GM12878 (cell line): ENCODE results near the gene STAT3. TPM values are rescaled to one million over a fixed set of nuclear protein-coding genes. Genes with fewer than 3 reads are reported as not detected.

Source experiments
- ATAC-seq: fragments of 200-7000 bp; cut with Tn5 transposase; 3 replicates; pipeline ENCODE4 v1.9.1; 2020; ENCODE audit warnings: mild to moderate bottlenecking, moderate library complexity
- BruUV-seq: library from RNA; stranded (reverse); fragments of 400-500 nt; replicated peaks from 2 replicates; lab custom pipeline; 2021; lab: Mats Ljungman, UMichigan
- CTCF ChIA-PET: fragments of 300-600 bp; sonication (Branson Sonifier 250); formaldehyde crosslinking; extraction: SDS; loops from one replicate; lab custom pipeline; 2021; ENCODE audit warnings: inconsistent platforms; lab: Yijun Ruan, JAX
- POLR2A ChIA-PET: fragments of 350-600 bp; formaldehyde crosslinking; extraction: SDS; loops from one replicate; lab custom pipeline; 2021; ENCODE audit warnings: inconsistent platforms; lab: Charles Lee
- RAD21 ChIA-PET: fragments of 300-600 bp; sonication (Branson Sonifier 250); formaldehyde crosslinking; loops from one replicate; lab custom pipeline; 2023; ENCODE audit warnings: antibody characterized with exemption; ENCODE audit not compliant: unreplicated experiment; lab: Charles Lee
- SMC1A ChIA-PET: fragments of 300-600 bp; sonication (Branson Sonifier 250); formaldehyde crosslinking; loops from one replicate; lab custom pipeline; 2023; ENCODE audit not compliant: unreplicated experiment, uncharacterized antibody; lab: Charles Lee
- DNase-seq: peaks from one replicate; pipeline ENCODE4 v3.0.0-alpha.2; 2011; ENCODE audit warnings: low read depth, low spot score
- FAIRE-seq: peaks from 3 replicates; lab custom pipeline; 2011; peaks lifted over from hg19 to GRCh38; lab: Jason Lieb, UNC
- H2AFZ ChIP-seq: 2 replicates; pipeline ENCODE4 v1.6.0; 2011; ENCODE audit warnings: low read depth, low read length, control low read depth; ENCODE audit not compliant: control insufficient read depth
- H3K27ac ChIP-seq: 2 replicates; pipeline ENCODE4 v1.5.1; 2011; ENCODE audit warnings: control low read depth; ENCODE audit not compliant: control insufficient read depth, insufficient read depth
- H3K27me3 ChIP-seq, 2 experiments: replicated peaks in 1 of 2; 2 replicates each; pipeline versions ENCODE4 v1.6.0 to v1.6.1; 2011; ENCODE audit warnings: low read length in 1 of 2; ENCODE audit not compliant: control insufficient read depth in 2 of 2, insufficient read depth in 2 of 2
- H3K36me3 ChIP-seq, 2 experiments: 2 replicates each; pipeline ENCODE4 v1.5.1; 2011; ENCODE audit warnings: low read length in 1 of 2; ENCODE audit not compliant: control insufficient read depth in 2 of 2, insufficient read depth in 2 of 2
- H3K4me1 ChIP-seq: 2 replicates; pipeline ENCODE4 v1.6.1; 2011; ENCODE audit warnings: mild to moderate bottlenecking, low read length, moderate library complexity, mixed read lengths; ENCODE audit not compliant: control insufficient read depth, insufficient read depth
- H3K4me2 ChIP-seq: 2 replicates; pipeline ENCODE4 v1.6.0; 2011; ENCODE audit warnings: control low read depth; ENCODE audit not compliant: control insufficient read depth, insufficient read depth
- H3K4me3 ChIP-seq: fragments of 200-600 bp; sonication (generic); 2 replicates; pipeline ENCODE4 v1.5.1; 2016
- H3K79me2 ChIP-seq: 2 replicates; pipeline ENCODE4 v1.6.0; 2011; ENCODE audit warnings: low read length; ENCODE audit not compliant: control insufficient read depth, insufficient read depth
- H3K9ac ChIP-seq: 2 replicates; pipeline ENCODE4 v1.8.0; 2011; ENCODE audit warnings: low read length, control low read depth, mixed read lengths; ENCODE audit not compliant: control insufficient read depth, insufficient read depth
- H3K9me3 ChIP-seq: replicated peaks from 3 replicates; pipeline ENCODE4 v1.5.1; 2011; ENCODE audit warnings: mild to moderate bottlenecking, low read length; ENCODE audit not compliant: control insufficient read depth, insufficient read depth
- H4K20me1 ChIP-seq: 2 replicates; pipeline ENCODE4 v1.6.0; 2011; ENCODE audit not compliant: control insufficient read depth, insufficient read depth
- ASH2L ChIP-seq: fragments of 300-600, 200-600 bp; sonication (generic); IDR thresholded peaks from 2 replicates; pipeline ENCODE4 v1.6.1; 2017; ENCODE audit warnings: low read depth, mild to moderate bottlenecking, borderline replicate concordance
- ATF7 ChIP-seq: fragments of 450-650 bp; IDR thresholded peaks from 2 replicates; pipeline ENCODE4 v1.6.1; 2016; ENCODE audit warnings: low read depth, mild to moderate bottlenecking
- BCL11A ChIP-seq: IDR thresholded peaks from 2 replicates; pipeline ENCODE4 v1.6.1; 2011; ENCODE audit warnings: low read depth, low read length
- E2F4 ChIP-seq: IDR thresholded peaks from 2 replicates; pipeline ENCODE4 v1.6.1; 2012; ENCODE audit warnings: low read depth, low read length, improper control_type of control experiment
- EGR1 ChIP-seq, 2 experiments: IDR thresholded peaks; 1 replicate in 1 of 2; 2 replicates in 1 of 2; pipeline ENCODE4 v1.6.1; 2011 to 2012; ENCODE audit warnings: low read depth in 2 of 2, low read length in 2 of 2, borderline replicate concordance in 1 of 2, mild to moderate bottlenecking in 1 of 2, moderate library complexity in 1 of 2
- HDAC2 ChIP-seq: fragments of 200-600 bp; sonication (generic); IDR thresholded peaks from 2 replicates; pipeline ENCODE4 v1.6.1; 2017
- KDM1A ChIP-seq: fragments of 200-600 bp; sonication (generic); IDR thresholded peaks from 2 replicates; pipeline ENCODE4 v1.6.1; 2016; ENCODE audit warnings: borderline replicate concordance
- POLR2AphosphoS2 ChIP-seq: IDR thresholded peaks from 2 replicates; pipeline ENCODE4 v1.6.1; 2011; ENCODE audit warnings: low read depth, mild to moderate bottlenecking, low read length, improper control_type of control experiment, moderate library complexity
- RELA ChIP-seq: fragments of 450-650 bp; IDR thresholded peaks from 2 replicates; pipeline ENCODE4 v1.8.0; 2014; ENCODE audit warnings: borderline replicate concordance; ENCODE audit not compliant: partially characterized antibody
- SREBF2 ChIP-seq: IDR thresholded peaks from 2 replicates; pipeline ENCODE4 v1.6.1; 2012; ENCODE audit warnings: mild to moderate bottlenecking, low read length
- SUPT20H ChIP-seq: IDR thresholded peaks from 2 replicates; pipeline ENCODE4 v1.6.1; 2011; ENCODE audit warnings: low read depth, mild to moderate bottlenecking, low read length, moderate library complexity, borderline replicate concordance; ENCODE audit not compliant: control insufficient read depth
- TCF12 ChIP-seq: IDR thresholded peaks from 2 replicates; pipeline ENCODE4 v1.6.1; 2011; ENCODE audit warnings: low read depth, mild to moderate bottlenecking, low read length
- WRNIP1 ChIP-seq: IDR thresholded peaks from 2 replicates; pipeline ENCODE4 v1.6.1; 2011; ENCODE audit warnings: low read depth, low read length, improper control_type of control experiment, borderline replicate concordance
- ZBED1 ChIP-seq: IDR thresholded peaks from 2 replicates; pipeline ENCODE4 v1.6.1; 2016; ENCODE audit warnings: borderline replicate concordance
- ZZZ3 ChIP-seq: IDR thresholded peaks from 2 replicates; pipeline ENCODE4 v1.6.1; 2011; ENCODE audit warnings: low read depth; ENCODE audit not compliant: control insufficient read depth, insufficient read length
- WGBS: methylation state at CpG from one replicate; pipeline ENCODE4 v1.1.6; 2016; ENCODE audit warnings: low lambda C conversion rate; ENCODE audit not compliant: insufficient replicate concordance, insufficient coverage; ENCODE audit errors: missing lambda C conversion rate; 5-methylcytosine and 5-hydroxymethylcytosine counted together
- in situ Hi-C: fragments of 300-500 bp; cut with MboI; formaldehyde crosslinking; loops from 9 replicates; pipeline ENCODE4 v1.14.3; 2018; ENCODE audit warnings: mixed read lengths
- intact Hi-C: fragments of 100-400 bp; cut with micrococcal nuclease; formaldehyde crosslinking; loops from one replicate; pipeline ENCODE4 v1.14.2; 2022; ENCODE audit not compliant: unreplicated experiment
- polyA plus RNA-seq, 11 experiments: library from polyadenylated mRNA; depleted of rRNA in 4 of 11; unstranded in 6 of 11; stranded (reverse) in 5 of 11; fragments of >200 nt; fragmentation: Nextera tagmentation in 4 of 11; fragmentation: Illumina TruSeq in 1 of 11; extraction: Ambion mirVana in 4 of 11; extraction: Trizol in 1 of 11; gene quantifications; 1 replicate in 1 of 11; 2 replicates in 10 of 11; pipeline versions ENCODE4 v1.2.1 to v1.2.3, GENCODE V29; 2011 to 2016; ENCODE audit warnings: inconsistent platforms in 2 of 11, missing spikeins in 2 of 11, low read depth in 1 of 11
- total RNA-seq, 4 experiments: library from RNA; depleted of rRNA in 3 of 4; stranded (reverse); fragments of >200 nt in 3 of 4; fragmentation: Illumina TruSeq in 1 of 4; extraction: Trizol in 1 of 4; gene quantifications; 2 replicates each; pipeline versions ENCODE4 v1.2.1 to v1.2.3, GENCODE V29; 2013 to 2021
- TF ChIP-seq, protein P1 (sequence below): IDR thresholded peaks from 2 replicates; pipeline ENCODE4 v1.6.1; 2012; ENCODE audit warnings: mild to moderate bottlenecking, low read depth, low read length
- TF ChIP-seq, protein P2 (sequence below): fragments of 450-650 bp; IDR thresholded peaks from 2 replicates; pipeline ENCODE4 v1.6.1; 2016; ENCODE audit warnings: mild to moderate bottlenecking

The STAT3 gene
- total and polyA plus RNA-seq, 10 of the 15 experiments (the other 5 are each of a cell fraction or from before 2014, with no cell fraction given), result 18.4 to 96.4 (median 60.9) TPM

DNA sequence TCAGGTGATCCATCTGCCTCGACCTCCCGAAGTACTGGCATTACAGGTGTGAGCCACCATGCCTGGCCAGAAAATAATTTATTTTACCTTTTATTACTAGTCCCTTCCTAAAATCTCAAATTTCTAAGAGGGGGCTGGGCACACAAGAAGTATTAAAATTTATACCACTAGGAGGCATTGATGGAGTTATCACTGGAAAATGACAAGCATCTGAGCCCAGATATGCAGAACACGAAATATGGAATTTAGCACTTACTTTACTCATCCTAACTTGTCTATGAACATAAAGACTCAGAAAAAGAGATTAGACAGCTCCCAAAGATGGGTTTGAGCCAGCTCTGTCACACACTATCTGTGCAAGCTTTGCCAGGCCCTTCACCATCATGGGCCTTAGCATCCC is 53.6 kb downstream of the STAT3 start:
- RAD21 ChIA-PET, result interaction anchor here (1.0 to 2.3 kb wide), 3 partner anchors 54 to 73 kb away, joined by 3 to 15 read pairs (median 5); partner anchors contain the start of gene STAT3
- 99% methylated on average over 3 of the region's 3 CpGs for WGBS
- Histone ChIP-seq H3K79me2 (peaks cover 4% of the 10 kb centered on the region; the same call in 1 of the 2 replicates), H3K36me3 (peaks cover 17 to 36% of the 10 kb centered on the region in 2 experiments; a peak in 3 of 4 replicates), H3K4me1 (peaks cover 40% of the 10 kb centered on the region), H3K27me3 (no peaks in the 10 kb centered on the region), H3K9me3 (no peaks in the 10 kb centered on the region), H3K4me3 (no peak overlapping the region), H3K4me2 (no peak overlapping the region)
- intact Hi-C loops (loop anchor here (5.0 kb wide), 1 partner anchor 53 kb away; the partner anchor contains the start of gene STAT3), in situ Hi-C loops (no loop called here)
- POLR2A ChIA-PET, result interaction anchor here (0.6 kb wide), 2 partner anchors 40 to 120 kb away, joined by 3 to 5 read pairs; no protein-coding TSS in a partner anchor
- ATAC-seq, result no peak
- TF ChIP-seq ZZZ3 (no peak), BCL11A (no peak), E2F4 (no peak), SUPT20H (no peak), ZBED1 (no peak), TCF12 (no peak), ATF7 (no peak), SREBF2 (no peak), EGR1 (IDR thresholded peaks at IDR 0.05; ENCODE audit: borderline replicate concordance in 1 of 2, low read depth in 2 of 2, low read length in 2 of 2) (no peak), HDAC2 (no peak), POLR2AphosphoS2 (no peak), RELA (no peak), WRNIP1 (no peak), ASH2L (no peak), KDM1A (no peak)
- TF ChIP-seq, protein P1, sequence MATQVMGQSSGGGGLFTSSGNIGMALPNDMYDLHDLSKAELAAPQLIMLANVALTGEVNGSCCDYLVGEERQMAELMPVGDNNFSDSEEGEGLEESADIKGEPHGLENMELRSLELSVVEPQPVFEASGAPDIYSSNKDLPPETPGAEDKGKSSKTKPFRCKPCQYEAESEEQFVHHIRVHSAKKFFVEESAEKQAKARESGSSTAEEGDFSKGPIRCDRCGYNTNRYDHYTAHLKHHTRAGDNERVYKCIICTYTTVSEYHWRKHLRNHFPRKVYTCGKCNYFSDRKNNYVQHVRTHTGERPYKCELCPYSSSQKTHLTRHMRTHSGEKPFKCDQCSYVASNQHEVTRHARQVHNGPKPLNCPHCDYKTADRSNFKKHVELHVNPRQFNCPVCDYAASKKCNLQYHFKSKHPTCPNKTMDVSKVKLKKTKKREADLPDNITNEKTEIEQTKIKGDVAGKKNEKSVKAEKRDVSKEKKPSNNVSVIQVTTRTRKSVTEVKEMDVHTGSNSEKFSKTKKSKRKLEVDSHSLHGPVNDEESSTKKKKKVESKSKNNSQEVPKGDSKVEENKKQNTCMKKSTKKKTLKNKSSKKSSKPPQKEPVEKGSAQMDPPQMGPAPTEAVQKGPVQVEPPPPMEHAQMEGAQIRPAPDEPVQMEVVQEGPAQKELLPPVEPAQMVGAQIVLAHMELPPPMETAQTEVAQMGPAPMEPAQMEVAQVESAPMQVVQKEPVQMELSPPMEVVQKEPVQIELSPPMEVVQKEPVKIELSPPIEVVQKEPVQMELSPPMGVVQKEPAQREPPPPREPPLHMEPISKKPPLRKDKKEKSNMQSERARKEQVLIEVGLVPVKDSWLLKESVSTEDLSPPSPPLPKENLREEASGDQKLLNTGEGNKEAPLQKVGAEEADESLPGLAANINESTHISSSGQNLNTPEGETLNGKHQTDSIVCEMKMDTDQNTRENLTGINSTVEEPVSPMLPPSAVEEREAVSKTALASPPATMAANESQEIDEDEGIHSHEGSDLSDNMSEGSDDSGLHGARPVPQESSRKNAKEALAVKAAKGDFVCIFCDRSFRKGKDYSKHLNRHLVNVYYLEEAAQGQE, result no peak
- TF ChIP-seq, protein P2, sequence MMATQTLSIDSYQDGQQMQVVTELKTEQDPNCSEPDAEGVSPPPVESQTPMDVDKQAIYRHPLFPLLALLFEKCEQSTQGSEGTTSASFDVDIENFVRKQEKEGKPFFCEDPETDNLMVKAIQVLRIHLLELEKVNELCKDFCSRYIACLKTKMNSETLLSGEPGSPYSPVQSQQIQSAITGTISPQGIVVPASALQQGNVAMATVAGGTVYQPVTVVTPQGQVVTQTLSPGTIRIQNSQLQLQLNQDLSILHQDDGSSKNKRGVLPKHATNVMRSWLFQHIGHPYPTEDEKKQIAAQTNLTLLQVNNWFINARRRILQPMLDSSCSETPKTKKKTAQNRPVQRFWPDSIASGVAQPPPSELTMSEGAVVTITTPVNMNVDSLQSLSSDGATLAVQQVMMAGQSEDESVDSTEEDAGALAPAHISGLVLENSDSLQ, result no peak
- TF ChIP-seq, all 136 proteins: peak for 0
- no peak overlapping the region for H2AFZ ChIP-seq
- BruUV-seq, result no TSS peak
- DNase-seq (no peak), FAIRE-seq (no peak)
- SMC1A ChIA-PET, result interaction anchor here (0.5 to 2.2 kb wide), 4 partner anchors 14 to 122 kb away, joined by 3 to 8 read pairs (median 3); partner anchors contain the start of gene STAT3
- no peak overlapping the region for H3K27ac ChIP-seq
- no peaks in the 10 kb centered on the region for H4K20me1 ChIP-seq
- no peak overlapping the region for H3K9ac ChIP-seq
- CTCF ChIA-PET, result interaction anchor here (1.1 to 2.4 kb wide), 7 partner anchors 10 to 71 kb away, joined by 3 to 22 read pairs (median 9); no protein-coding TSS in a partner anchor
